Glutamatergic neuron (in vitro differentiated cells): ENCODE results near the gene ABO. TPM values are rescaled to one million over a fixed set of nuclear protein-coding genes. Genes with fewer than 3 reads are reported as not detected.
"Not testable (repeated sequence)": the region's sequence is repeated elsewhere in the genome, so short reads cannot be mapped to it uniquely, and the experiment has no call there.

Source experiments
- DNase-seq: peaks from one replicate; pipeline ENCODE4 v3.0.0; 2022
- H3K27ac Mint-ChIP-seq: one replicate; pipeline ENCODE4 v1.8.0; 2020; ENCODE audit warnings: mild to moderate bottlenecking, mixed read lengths, inconsistent platforms; ENCODE audit not compliant: unreplicated experiment
- H3K27me3 Mint-ChIP-seq: one replicate; pipeline ENCODE4 v1.8.0; 2020; ENCODE audit warnings: mild to moderate bottlenecking, moderate library complexity, mixed read lengths, inconsistent platforms; ENCODE audit not compliant: unreplicated experiment
- H3K36me3 Mint-ChIP-seq: one replicate; pipeline ENCODE4 v1.8.0; 2020; ENCODE audit warnings: mild to moderate bottlenecking, mixed read lengths, inconsistent platforms; ENCODE audit not compliant: unreplicated experiment
- H3K4me1 Mint-ChIP-seq: one replicate; pipeline ENCODE4 v1.8.0; 2020; ENCODE audit warnings: mild to moderate bottlenecking, low read depth, mixed read lengths, inconsistent platforms; ENCODE audit not compliant: unreplicated experiment
- H3K4me3 Mint-ChIP-seq: one replicate; pipeline ENCODE4 v1.8.0; 2020; ENCODE audit warnings: mild to moderate bottlenecking, mixed read lengths, inconsistent platforms; ENCODE audit not compliant: unreplicated experiment
- H3K9me3 Mint-ChIP-seq: one replicate; pipeline ENCODE4 v1.8.0; 2020; ENCODE audit warnings: mild to moderate bottlenecking, moderate library complexity, mixed read lengths, inconsistent platforms; ENCODE audit not compliant: unreplicated experiment
- total RNA-seq: library from RNA; stranded (reverse); fragmentation: NEBNext Ultra II Directional; extraction: Animal tissue kit (Norgen Biotek cat#: 25700); gene quantifications from one replicate; pipeline ENCODE4 v1.2.1, GENCODE V29; 2021; ENCODE audit not compliant: unreplicated experiment
- TF ChIP-seq, protein P1 (sequence below): fragments of 200-600 bp; sonication (generic); IDR thresholded peaks from one replicate; pipeline ENCODE4 v1.5.0; 2021; ENCODE audit not compliant: partially characterized antibody, unreplicated experiment

The ABO gene
- total RNA-seq, 1 donor from 2014 or later = not detected

GRCh38 chr9:133208171-133208879, 66.7 kb downstream of the ABO start:
- not testable (repeated sequence) for H3K27ac Mint-ChIP-seq, H3K27me3 Mint-ChIP-seq, H3K4me1 Mint-ChIP-seq, DNase-seq, H3K36me3 Mint-ChIP-seq, H3K4me3 Mint-ChIP-seq
- H3K9me3 Mint-ChIP-seq = peaks cover 12% of the 10 kb centered on the region

DNA sequence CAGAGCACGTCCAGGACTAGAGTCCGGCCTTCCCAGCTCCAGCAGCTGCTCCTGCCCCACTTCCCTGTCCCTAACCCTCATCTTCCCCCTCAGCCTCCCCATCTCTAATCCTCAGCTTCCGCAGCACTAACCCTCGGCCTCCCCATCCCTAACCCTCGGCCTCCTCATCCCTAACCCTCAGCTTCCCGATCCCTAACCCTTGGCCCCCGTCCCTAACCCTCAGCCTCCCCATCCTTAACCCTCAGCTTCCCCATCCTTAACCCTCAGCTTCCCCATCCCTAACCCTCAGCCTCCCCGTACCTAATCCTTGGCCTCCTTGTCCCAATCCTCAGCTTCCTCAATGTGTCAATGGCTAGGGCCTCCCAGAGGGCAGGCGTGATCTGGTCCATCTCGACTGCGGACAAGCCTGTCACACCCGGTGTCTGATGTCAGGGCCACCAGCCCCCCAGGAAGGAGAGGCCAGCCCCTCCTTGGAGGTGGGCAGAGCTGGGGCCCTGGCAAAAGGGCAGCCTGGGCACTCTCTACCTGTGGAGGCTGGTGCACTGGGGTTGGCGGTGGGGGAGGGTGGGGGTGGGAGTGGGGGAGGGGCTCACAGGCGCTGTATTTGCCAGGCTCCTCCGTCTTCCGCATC, 67.3 kb downstream of the ABO start:
- Mint-ChIP-seq H3K36me3 (peaks cover 7% of the 10 kb centered on the region), H3K4me1 (no peaks in the 10 kb centered on the region), H3K9me3 (peaks cover 12% of the 10 kb centered on the region), H3K27ac (no peak overlapping the region), H3K27me3 (peaks cover 5% of the 10 kb centered on the region), H3K4me3 (no peak overlapping the region)
- DNase-seq = no peak
- TF ChIP-seq, protein P1, sequence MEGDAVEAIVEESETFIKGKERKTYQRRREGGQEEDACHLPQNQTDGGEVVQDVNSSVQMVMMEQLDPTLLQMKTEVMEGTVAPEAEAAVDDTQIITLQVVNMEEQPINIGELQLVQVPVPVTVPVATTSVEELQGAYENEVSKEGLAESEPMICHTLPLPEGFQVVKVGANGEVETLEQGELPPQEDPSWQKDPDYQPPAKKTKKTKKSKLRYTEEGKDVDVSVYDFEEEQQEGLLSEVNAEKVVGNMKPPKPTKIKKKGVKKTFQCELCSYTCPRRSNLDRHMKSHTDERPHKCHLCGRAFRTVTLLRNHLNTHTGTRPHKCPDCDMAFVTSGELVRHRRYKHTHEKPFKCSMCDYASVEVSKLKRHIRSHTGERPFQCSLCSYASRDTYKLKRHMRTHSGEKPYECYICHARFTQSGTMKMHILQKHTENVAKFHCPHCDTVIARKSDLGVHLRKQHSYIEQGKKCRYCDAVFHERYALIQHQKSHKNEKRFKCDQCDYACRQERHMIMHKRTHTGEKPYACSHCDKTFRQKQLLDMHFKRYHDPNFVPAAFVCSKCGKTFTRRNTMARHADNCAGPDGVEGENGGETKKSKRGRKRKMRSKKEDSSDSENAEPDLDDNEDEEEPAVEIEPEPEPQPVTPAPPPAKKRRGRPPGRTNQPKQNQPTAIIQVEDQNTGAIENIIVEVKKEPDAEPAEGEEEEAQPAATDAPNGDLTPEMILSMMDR = no peak

DNA sequence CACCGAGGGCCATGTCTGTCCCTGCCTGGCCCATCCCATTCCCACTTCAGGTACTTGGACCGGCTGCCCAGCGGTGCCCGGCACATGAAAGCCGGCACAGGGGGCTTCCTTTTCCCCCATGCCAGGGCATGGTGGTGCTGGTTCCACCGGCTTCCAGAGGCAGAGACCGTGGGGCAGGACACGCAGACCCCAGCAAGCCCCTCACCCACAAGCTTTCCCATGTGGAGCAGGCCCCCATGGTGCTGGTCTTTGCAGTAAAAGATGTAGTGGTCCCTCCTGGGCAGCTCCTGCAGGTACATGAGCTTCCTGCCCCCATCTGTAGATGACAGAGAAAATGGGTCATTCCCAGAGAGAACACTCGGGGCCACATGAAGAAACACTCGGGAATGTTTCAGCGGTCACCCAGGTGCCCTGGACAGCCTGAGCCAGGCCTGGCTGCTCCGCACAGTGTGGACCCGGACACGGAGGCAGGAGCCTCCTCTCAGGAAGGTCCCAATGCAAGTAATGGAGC, 67.9 kb downstream of the ABO start:
- Mint-ChIP-seq H3K27ac (no peak overlapping the region), H3K4me1 (no peaks in the 10 kb centered on the region), H3K9me3 (peaks cover 10% of the 10 kb centered on the region), H3K27me3 (peaks cover 5% of the 10 kb centered on the region), H3K36me3 (peaks cover 7% of the 10 kb centered on the region), H3K4me3 (no peak overlapping the region)
- TF ChIP-seq, protein P1 = no peak
- DNase-seq = no peak

DNA sequence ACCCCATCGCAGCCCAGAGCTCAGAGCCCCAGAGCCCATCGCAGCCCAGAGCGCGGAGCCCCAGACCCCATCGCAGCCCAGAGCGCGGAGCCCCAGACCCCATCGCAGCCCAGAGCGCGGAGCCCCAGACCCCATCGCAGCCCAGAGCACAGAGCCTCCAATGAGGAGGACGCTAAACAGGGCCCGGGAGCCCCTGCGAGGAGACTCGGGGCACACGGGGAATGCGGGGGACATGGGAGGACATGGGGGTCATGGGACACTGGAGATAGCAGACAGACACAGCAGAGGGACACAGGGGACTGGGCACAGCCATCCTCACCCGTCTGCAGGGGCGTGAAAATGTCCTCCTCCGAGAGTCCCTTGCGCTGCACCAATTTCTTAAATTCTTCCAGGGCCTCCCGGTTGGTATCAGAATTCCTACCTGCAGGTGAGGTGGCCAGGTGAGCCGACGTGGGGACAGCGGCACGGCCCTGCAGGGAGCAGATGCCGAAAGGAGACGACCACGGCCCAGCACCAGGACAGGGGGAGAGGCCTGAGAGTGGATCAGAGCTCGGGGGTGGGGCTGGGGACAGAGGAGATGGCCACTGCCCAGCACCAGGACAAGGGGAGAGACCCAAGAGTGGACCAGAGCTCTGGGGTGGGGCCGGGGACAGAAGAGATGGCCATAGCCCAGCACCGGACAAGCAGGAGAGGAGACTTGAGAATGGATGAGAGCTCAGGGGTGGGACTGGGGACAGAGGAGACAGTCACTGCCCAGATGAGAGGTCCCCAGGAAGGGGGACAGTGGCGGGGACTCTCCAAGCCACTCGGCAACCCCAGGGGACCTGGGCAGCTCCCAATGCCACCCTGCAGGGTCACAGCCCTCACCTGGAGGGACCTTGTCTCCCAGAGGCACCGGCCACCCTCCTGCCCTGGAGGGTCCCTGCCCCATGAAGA, 68.7 kb downstream of the ABO start:
- no peak overlapping the region for H3K4me3 Mint-ChIP-seq
- no peak overlapping the region for H3K27ac Mint-ChIP-seq
- TF ChIP-seq, protein P1 = no peak
- peaks cover 5% of the 10 kb centered on the region for H3K27me3 Mint-ChIP-seq
- H3K4me1 Mint-ChIP-seq = no peaks in the 10 kb centered on the region
- no peaks in the 10 kb centered on the region for H3K36me3 Mint-ChIP-seq
- peaks cover 5% of the 10 kb centered on the region for H3K9me3 Mint-ChIP-seq
- DNase-seq = no peak

GRCh38 chr9:133205481-133205887, 69.5 kb downstream of the ABO start:
- H3K4me3 Mint-ChIP-seq, H3K9me3 Mint-ChIP-seq, DNase-seq, H3K4me1 Mint-ChIP-seq, H3K27me3 Mint-ChIP-seq, H3K36me3 Mint-ChIP-seq, H3K27ac Mint-ChIP-seq: not testable (repeated sequence)

Other genes with a start within 250 kb of the ABO start
- 95.2 TPM for gene GTF3C5, start 244.2 kb downstream of the ABO start, total RNA-seq
- 3.8 TPM for gene CEL, start 213.2 kb downstream of the ABO start, total RNA-seq
- gene RALGDS, start 154.0 kb downstream of the ABO start, total RNA-seq = 449 TPM
- gene GBGT1, start 111.3 kb downstream of the ABO start, total RNA-seq = 1.3 TPM
- gene OBP2B, start 66.0 kb downstream of the ABO start, total RNA-seq = not detected
- gene SURF6, start 61.0 kb upstream of the ABO start, total RNA-seq = 15.0 TPM
- gene MED22, start 72.9 kb upstream of the ABO start, total RNA-seq = 35.7 TPM
- 1,442 TPM for gene RPL7A, start 73.0 kb upstream of the ABO start, total RNA-seq
- 56.1 TPM for gene SURF1, start 81.3 kb upstream of the ABO start, total RNA-seq
- 24.0 TPM for gene SURF2, start 81.3 kb upstream of the ABO start, total RNA-seq
- 111 TPM for gene SURF4, start 100.9 kb upstream of the ABO start, total RNA-seq
- 2.6 TPM for gene STKLD1, start 101.2 kb upstream of the ABO start, total RNA-seq
- 20.4 TPM for gene REXO4, start 142.8 kb upstream of the ABO start, total RNA-seq
- gene ADAMTS13, start 147.2 kb upstream of the ABO start, total RNA-seq = 27.9 TPM
- 45.4 TPM for gene CACFD1, start 184.8 kb upstream of the ABO start, total RNA-seq
- gene SLC2A6, start 203.9 kb upstream of the ABO start, total RNA-seq = 104 TPM
- not detected for gene MYMK, start 249.8 kb upstream of the ABO start, total RNA-seq